Urothelium cell line (cell line): ENCODE data around the gene ISL2.

Experiments
- DNase-seq: peaks from one replicate; pipeline ENCODE4 v3.0.0; 2011; ENCODE audit warnings: low spot score, mixed read lengths
- FAIRE-seq: peaks from 2 replicates; lab custom pipeline; 2011; peaks lifted over from hg19 to GRCh38; lab: Jason Lieb, UNC

ISL2 gene

DNA sequence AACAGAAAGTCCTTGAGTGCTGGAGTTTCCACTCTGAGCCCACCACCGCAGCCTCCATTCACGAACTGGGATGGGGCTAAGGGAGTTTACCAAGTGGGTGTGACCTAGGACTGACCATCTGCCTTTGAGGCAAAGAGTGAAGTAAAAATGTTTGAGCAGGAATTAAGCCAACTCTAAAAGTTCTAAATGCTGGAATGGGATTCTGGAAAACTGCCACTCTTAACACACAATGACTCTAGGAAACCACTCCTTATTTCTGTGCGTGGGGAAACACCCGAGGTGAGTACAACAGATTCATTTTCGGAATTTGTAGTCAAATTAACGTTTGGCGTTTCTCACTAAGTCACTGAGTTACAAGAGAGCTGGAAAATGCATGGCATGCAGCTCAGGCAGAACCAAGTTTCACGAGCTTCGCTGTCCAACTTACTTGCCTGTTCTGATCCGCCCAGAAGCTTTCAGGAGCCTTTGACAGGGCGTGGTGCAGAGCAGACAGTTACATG is 31.6 kb downstream of the ISL2 start:
- no peak for FAIRE-seq
- no peak for DNase-seq

DNA sequence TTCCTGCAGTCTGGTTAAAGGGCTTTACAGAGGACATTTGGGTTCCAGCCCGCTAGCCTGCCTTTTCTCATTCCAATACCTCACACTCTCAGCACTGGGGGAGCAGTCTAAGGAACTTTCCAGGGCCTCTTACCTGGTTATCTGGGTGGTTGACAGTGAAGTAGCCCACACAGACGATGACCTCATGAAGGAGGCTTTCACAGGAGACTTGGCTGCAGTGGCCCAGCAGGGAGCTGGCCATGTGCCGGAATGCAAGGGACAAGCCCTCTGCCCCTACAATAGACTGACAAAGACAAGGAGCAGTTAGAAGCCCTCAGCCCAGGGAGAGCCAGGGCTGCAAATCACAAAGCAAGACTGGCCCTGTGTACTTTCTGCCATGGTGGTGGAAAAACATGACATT is 39.5 kb downstream of the ISL2 start:
- DNase-seq = no peak
- FAIRE-seq = no peak

- FAIRE-seq (no peak), DNase-seq (no peak)
These were observed 40.2 kb downstream of the ISL2 start for GRCh38 chr15:76376816-76377215.

- DNase-seq (no peak), FAIRE-seq (no peak)
These were observed 40.6 kb downstream of the ISL2 start for GRCh38 chr15:76377217-76377616.

GRCh38 chr15:76377751-76378150 is 41.2 kb downstream of the ISL2 start:
- DNase-seq (no peak), FAIRE-seq (no peak)

- no peak for FAIRE-seq
- no peak for DNase-seq
These were observed 42.1 kb downstream of the ISL2 start for GRCh38 chr15:76378691-76379090.

DNA sequence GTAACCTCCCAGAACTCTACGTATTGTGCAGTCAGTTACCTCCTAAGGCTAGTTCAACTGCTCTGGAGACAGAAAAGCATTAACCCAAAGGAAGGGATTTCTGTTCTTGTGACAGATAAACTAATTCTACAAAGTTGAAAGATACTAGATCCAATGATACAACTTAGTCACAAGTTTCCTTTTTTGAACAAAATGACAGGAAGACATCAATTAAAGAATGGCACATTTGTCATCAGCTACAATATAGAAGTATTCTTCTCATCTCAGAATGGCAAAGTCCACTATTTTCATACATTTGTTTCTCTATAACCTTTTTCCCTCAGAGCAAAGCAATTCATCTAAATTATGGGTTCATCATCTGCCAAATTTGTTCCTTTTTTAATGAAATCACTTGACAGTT is 43.7 kb downstream of the ISL2 start:
- FAIRE-seq = no peak
- no peak for DNase-seq

GRCh38 chr15:76381366-76381765 is 44.8 kb downstream of the ISL2 start:
- DNase-seq = no peak
- FAIRE-seq = no peak

- no peak for FAIRE-seq
- no peak for DNase-seq
These were observed 46.6 kb downstream of the ISL2 start for GRCh38 chr15:76382987-76383728.

- DNase-seq = no peak
- no peak for FAIRE-seq
These were observed 47.8 kb downstream of the ISL2 start for GRCh38 chr15:76384409-76384808.

GRCh38 chr15:76386178-76386577 is 49.6 kb downstream of the ISL2 start:
- no peak for DNase-seq

GRCh38 chr15:76386926-76387325 is 50.4 kb downstream of the ISL2 start:
- FAIRE-seq (no peak), DNase-seq (no peak)

More at GRCh38 chr15:76386178-76386577, 49.6 kb downstream of the ISL2 start:
- no peak for FAIRE-seq

DNA sequence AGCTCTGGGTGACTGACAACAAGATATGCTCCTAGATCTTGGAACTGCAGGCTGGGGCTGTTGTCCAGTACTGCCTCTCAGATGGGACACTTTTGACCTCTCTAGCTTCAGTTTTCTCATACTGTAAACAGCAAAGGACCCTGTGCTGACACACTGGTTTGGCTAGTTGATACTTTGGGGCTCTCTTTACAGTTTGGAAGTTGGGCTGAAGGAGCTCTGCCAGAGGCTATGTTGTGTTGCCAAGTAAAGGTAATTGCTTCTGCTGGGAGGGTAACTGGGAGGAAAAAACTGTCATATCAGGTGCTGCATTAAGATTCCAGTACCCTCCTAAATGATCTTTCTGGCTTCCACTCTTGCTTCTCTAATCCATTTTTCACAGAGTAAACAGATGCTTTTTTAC is 54.0 kb downstream of the ISL2 start:
- DNase-seq (no peak), FAIRE-seq (no peak)

GRCh38 chr15:76391309-76391708 is 54.7 kb downstream of the ISL2 start:
- FAIRE-seq (no peak), DNase-seq (no peak)

DNA sequence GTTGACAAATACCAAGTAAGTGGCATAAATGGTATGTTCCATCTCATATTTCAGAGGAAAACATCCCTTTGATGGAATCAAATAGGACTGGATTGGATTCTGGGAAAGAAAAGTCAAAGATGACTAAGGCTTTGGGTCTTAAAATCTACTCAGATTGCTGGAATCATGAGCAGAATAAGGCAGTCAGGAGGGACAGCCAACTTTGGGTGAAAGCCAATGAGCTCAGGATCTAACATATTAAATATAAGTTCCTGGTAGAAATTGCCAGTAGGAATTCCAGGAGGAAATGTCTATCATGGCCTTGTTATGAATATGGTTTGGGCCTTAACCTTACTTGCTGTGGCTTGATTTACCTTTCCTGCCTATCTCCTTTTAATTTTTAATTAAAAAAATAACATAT is 55.3 kb downstream of the ISL2 start:
- FAIRE-seq = no peak
- DNase-seq = no peak
